Embryonic facial prominence (tissue), 1 donor: ENCODE results near the gene AP2M1.

Experiments used
- DNase-seq: peaks from one replicate; pipeline ENCODE4 v3.0.0-alpha.2; 2016; ENCODE audit errors: extremely low spot score

The AP2M1 gene

DNA sequence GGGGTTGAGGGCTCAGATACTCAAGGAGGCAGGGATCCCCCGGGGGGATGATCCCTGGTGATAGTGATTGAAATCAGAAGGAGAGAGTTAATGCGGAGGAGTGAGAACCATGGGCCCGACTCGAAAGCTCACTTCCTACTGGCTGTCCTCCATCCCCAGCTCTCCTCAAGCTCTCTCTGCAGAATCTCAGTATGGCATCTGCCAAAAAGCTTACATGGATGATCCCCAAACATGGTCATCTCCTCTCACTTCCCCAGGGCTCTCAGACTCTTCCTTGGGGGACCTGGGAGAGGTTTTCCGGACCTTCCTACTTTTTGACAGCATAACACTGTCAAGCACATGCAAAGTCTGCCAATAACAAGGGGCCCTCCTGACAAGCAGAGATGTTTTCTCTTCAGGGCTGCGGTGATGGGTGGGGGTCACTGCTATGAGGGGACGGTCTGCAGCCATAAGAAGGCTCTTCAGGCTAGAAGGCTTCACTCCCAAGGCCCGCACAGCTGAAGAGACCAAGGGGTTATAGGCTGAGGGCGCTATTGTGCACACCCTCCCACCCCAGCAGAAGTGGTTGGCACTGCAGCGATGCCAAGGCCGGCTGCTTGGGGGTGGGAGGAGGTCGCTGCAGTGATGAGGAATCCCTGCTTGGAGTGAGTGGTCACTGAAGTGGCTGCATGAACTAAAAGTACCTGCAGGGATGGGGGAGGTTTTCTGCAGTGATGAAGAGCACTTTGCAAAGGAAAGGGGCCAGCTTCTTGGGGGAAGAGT is 53.9 kb downstream of the AP2M1 start:
- no peak for DNase-seq

GRCh38 chr3:184229394-184230080 is 54.9 kb downstream of the AP2M1 start, which contains the start of gene VWA5B2:
Gene VWA5B2 (plus strand): TSS chr3:184229585. CDS start chr3:184230529, 944 bp downstream.
- no peak for DNase-seq

GRCh38 chr3:184230081-184230602 is 55.5 kb downstream of the AP2M1 start:
- DNase-seq = no peak

GRCh38 chr3:184230603-184231528 is 56.2 kb downstream of the AP2M1 start:
- DNase-seq = no peak

GRCh38 chr3:184231671-184232070 is 57.0 kb downstream of the AP2M1 start:
- no peak for DNase-seq

GRCh38 chr3:184233127-184233843 is 58.6 kb downstream of the AP2M1 start:
- no peak for DNase-seq
